Mesenteric fat pad (tissue), 1 donor: ENCODE results near the gene CAP1. TPM values are rescaled to one million over a fixed set of nuclear protein-coding genes. Genes with fewer than 3 reads are reported as not detected.
"Not testable (repeated sequence)": the region's sequence is repeated elsewhere in the genome, so short reads cannot be mapped to it uniquely, and the experiment has no call there.

Source experiments
- DNase-seq: peaks from one replicate; pipeline ENCODE4 v3.0.0-alpha.2; 2020; ENCODE audit warnings: low spot score
- total RNA-seq: library from RNA; stranded (reverse); fragmentation: NEBNext Ultra II Directional; extraction: Animal tissue kit (Norgen Biotek cat#: 25700); gene quantifications from one replicate; pipeline ENCODE4 v1.2.1, GENCODE V29; 2021
- donor health status: DM: yes; HTN: yes; CAD: no.

CAP1 gene
- total RNA-seq, 1 donor from 2014 or later = 381 TPM

- no peak for DNase-seq
Observed at GRCh38 chr1:40030528-40031135, 9.9 kb upstream of the CAP1 start.

GRCh38 chr1:40032240-40032891 is 8.2 kb upstream of the CAP1 start:
- no peak for DNase-seq

GRCh38 chr1:40034869-40035268 is 5.7 kb upstream of the CAP1 start:
- no peak for DNase-seq

GRCh38 chr1:40036574-40036973 is 4.0 kb upstream of the CAP1 start:
- no peak for DNase-seq

GRCh38 chr1:40037254-40037653 is 3.3 kb upstream of the CAP1 start:
- DNase-seq = not testable (repeated sequence)

GRCh38 chr1:40038697-40039096 is 1.8 kb upstream of the CAP1 start:
- DNase-seq = no peak

GRCh38 chr1:40039245-40039756 is 1.2 kb upstream of the CAP1 start:
- DNase-seq = no peak

- peak; percentile 97 for DNase-seq
Observed at GRCh38 chr1:40039757-40040510, 595 bp upstream of the CAP1 start.

GRCh38 chr1:40041466-40041838 is 923 bp downstream of the CAP1 start:
- no peak for DNase-seq

- DNase-seq = no peak
Observed at GRCh38 chr1:40042341-40042740, 1.8 kb downstream of the CAP1 start.

GRCh38 chr1:40044110-40044509 is 3.6 kb downstream of the CAP1 start:
- no peak for DNase-seq

GRCh38 chr1:40045182-40045581 is 4.7 kb downstream of the CAP1 start:
- DNase-seq = no peak

GRCh38 chr1:40045766-40046165 is 5.2 kb downstream of the CAP1 start:
- no peak for DNase-seq

- no peak for DNase-seq
Observed at GRCh38 chr1:40047276-40047675, 6.7 kb downstream of the CAP1 start.

- no peak for DNase-seq
Observed at GRCh38 chr1:40047769-40048168, 7.2 kb downstream of the CAP1 start.

- no peak for DNase-seq
Observed at GRCh38 chr1:40049725-40050124, 9.2 kb downstream of the CAP1 start.

- no peak for DNase-seq
Observed at GRCh38 chr1:40050863-40051262, 10.3 kb downstream of the CAP1 start.

GRCh38 chr1:40053138-40053887 is 12.8 kb downstream of the CAP1 start:
- DNase-seq = no peak

GRCh38 chr1:40056519-40057309 is 16.2 kb downstream of the CAP1 start:
- DNase-seq = no peak

GRCh38 chr1:40057310-40058030 is 16.9 kb downstream of the CAP1 start:
- DNase-seq = no peak
